MM.1S (cell line): Measurements from ENCODE around the gene EEF1AKMT1.

Experiments used
- DNase-seq: peaks from one replicate; pipeline ENCODE4 v3.0.0-alpha.2; 2015
- H2AFZ ChIP-seq: fragments of 300-600 bp; sonication (generic); 2 replicates; pipeline ENCODE4 v1.6.0; 2016; ENCODE audit warnings: antibody characterized with exemption, low read length
- H3F3A ChIP-seq: fragments of 300-600 bp; sonication (generic); 2 replicates; pipeline ENCODE4 v1.6.1; 2016; ENCODE audit warnings: mild to moderate bottlenecking, antibody characterized with exemption, low read length, moderate library complexity, mixed read lengths; ENCODE audit not compliant: insufficient read depth
- H3K27ac ChIP-seq: fragments of 300-600 bp; sonication (generic); 2 replicates; pipeline ENCODE4 v1.5.1; 2016; ENCODE audit warnings: mild to moderate bottlenecking, low read length
- H3K27me3 ChIP-seq: fragments of 300-600 bp; sonication (generic); replicated peaks from 2 replicates; pipeline ENCODE4 v1.6.0; 2016; ENCODE audit warnings: low read length; ENCODE audit not compliant: insufficient read depth
- H3K36me3 ChIP-seq: fragments of 300-600 bp; sonication (generic); replicated peaks from 2 replicates; pipeline ENCODE4 v1.6.1; 2016; ENCODE audit warnings: mild to moderate bottlenecking, low read length, mixed read lengths; ENCODE audit not compliant: insufficient read depth
- H3K4me1 ChIP-seq: fragments of 300-600 bp; sonication (generic); 2 replicates; pipeline ENCODE4 v1.6.1; 2016; ENCODE audit warnings: low read length, mixed read lengths
- H3K4me2 ChIP-seq: fragments of 300-600 bp; sonication (generic); 2 replicates; pipeline ENCODE4 v1.6.0; 2016; ENCODE audit warnings: low read depth, low read length
- H3K4me3 ChIP-seq: fragments of 300-600 bp; sonication (generic); 2 replicates; pipeline ENCODE4 v1.5.1; 2016; ENCODE audit warnings: low read length, mixed read lengths
- H3K79me2 ChIP-seq: fragments of 300-600 bp; sonication (generic); 2 replicates; pipeline ENCODE4 v1.6.1; 2016; ENCODE audit warnings: mixed run types, low read length, mixed read lengths
- H3K9ac ChIP-seq: fragments of 300-600 bp; sonication (generic); 2 replicates; pipeline ENCODE4 v1.6.1; 2016; ENCODE audit warnings: low read length, mixed read lengths
- H3K9me2 ChIP-seq: fragments of 300-600 bp; sonication (generic); replicated peaks from 2 replicates; pipeline ENCODE4 v1.6.1; 2016; ENCODE audit warnings: mild to moderate bottlenecking, low read length, mixed read lengths; ENCODE audit not compliant: insufficient read depth
- H3K9me3 ChIP-seq: fragments of 300-600 bp; sonication (generic); replicated peaks from 2 replicates; pipeline ENCODE4 v1.6.1; 2016; ENCODE audit warnings: mild to moderate bottlenecking, low read length, mixed read lengths; ENCODE audit not compliant: insufficient read depth
- H4K20me1 ChIP-seq: fragments of 300-600 bp; sonication (generic); 2 replicates; pipeline ENCODE4 v1.6.1; 2016; ENCODE audit warnings: mild to moderate bottlenecking, low read length, moderate library complexity, mixed read lengths; ENCODE audit not compliant: insufficient read depth
- CTCF ChIP-seq: fragments of 300-600 bp; sonication (generic); IDR thresholded peaks from 2 replicates; pipeline ENCODE4 v1.5.1; 2016; ENCODE audit warnings: antibody characterized with exemption, low read length, mixed read lengths
- EZH2 ChIP-seq: fragments of 300-600 bp; sonication (generic); optimal IDR thresholded peaks from 2 replicates; pipeline ENCODE3; 2017; ENCODE audit warnings: low read depth, mild to moderate bottlenecking, antibody characterized with exemption, low read length, mixed read lengths
- EZH2phosphoT487 ChIP-seq: fragments of 300-600 bp; sonication (generic); IDR thresholded peaks from 2 replicates; pipeline ENCODE4 v1.6.1; 2018; ENCODE audit warnings: antibody characterized with exemption, low read length

Gene EEF1AKMT1

DNA sequence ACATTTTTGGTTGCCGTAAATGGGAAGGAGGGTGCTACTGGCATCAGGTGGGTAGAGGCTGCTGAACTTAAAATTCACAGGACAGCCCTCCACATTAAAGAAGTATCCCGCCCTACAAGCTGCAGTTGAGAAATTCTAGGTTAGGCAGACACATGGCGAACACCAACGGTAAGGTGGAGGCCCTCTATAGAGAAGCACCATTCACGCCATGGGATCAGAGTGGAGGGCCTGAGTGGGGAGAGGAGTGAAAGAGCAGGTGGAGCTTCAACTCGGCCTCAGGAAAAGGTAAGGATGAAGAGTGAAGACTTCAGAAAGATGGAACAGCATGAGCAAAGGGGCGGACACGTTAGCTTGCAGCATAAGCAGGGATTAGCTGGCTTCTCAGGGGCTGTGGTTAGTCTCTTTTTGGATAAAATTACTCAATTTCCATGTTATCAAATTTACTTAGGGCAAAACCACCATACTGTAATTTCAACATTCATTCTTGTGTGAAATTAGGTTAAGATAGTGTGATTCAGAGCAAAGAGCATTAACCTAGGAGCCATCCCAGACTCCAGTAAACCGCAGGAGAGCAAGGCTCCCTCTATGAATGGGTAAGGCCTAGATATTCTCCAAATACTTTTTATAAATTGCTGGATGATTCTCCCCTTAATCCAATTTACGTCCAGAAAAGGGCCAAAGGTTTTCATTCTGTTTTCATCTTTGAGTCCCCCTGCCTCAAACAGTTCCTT, 1.2 kb downstream of the EEF1AKMT1 start:
- Histone ChIP-seq H3K36me3 (no peaks in the 10 kb centered on the region), H3K9ac (peak overlapping the region; percentile 86), H2AFZ (peak overlapping the region; percentile 69), H3K4me3 (peak overlapping the region; percentile 69), H3F3A (peaks cover 6% of the 10 kb centered on the region; the same call in 1 of the 2 replicates), H3K4me1 (no peaks in the 10 kb centered on the region), H3K9me2 (no peaks in the 10 kb centered on the region), H3K27me3 (no peaks in the 10 kb centered on the region), H3K4me2 (peak overlapping the region; percentile 66), H4K20me1 (no peaks in the 10 kb centered on the region), H3K27ac (peak overlapping the region; percentile 79; the same call in 1 of the 2 replicates), H3K79me2 (no peaks in the 10 kb centered on the region), H3K9me3 (no peaks in the 10 kb centered on the region)
- no peak for DNase-seq
- TF ChIP-seq EZH2phosphoT487 (no peak), EZH2 (no peak), CTCF (no peak)

DNA sequence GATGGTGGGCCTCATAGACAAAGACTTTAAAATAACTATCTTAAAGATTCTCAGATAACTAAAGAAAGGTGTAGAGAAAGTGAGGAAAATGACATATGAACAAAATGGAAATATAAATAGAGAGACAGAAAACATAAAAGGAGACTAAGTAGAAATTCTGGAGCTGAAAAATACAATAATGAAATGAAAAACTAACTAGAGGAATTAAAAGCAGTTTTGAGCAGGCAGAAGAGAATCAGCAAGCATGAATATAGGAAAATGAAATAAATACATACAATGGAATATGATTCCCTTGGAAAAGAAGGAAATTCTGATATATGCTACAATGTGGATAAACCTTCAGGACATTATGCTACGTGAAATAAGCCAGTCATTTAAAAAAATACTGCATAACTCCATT, 3.9 kb downstream of the EEF1AKMT1 start:
- H3K36me3 ChIP-seq: no peaks in the 10 kb centered on the region
- no peaks in the 10 kb centered on the region for H3K9me2 ChIP-seq
- no peaks in the 10 kb centered on the region for H3K9me3 ChIP-seq
- H3K27me3 ChIP-seq: no peaks in the 10 kb centered on the region
- no peak overlapping the region for H3K4me3 ChIP-seq
- no peaks in the 10 kb centered on the region for H4K20me1 ChIP-seq
- TF ChIP-seq EZH2phosphoT487 (no peak), EZH2 (no peak), CTCF (no peak)
- no peaks in the 10 kb centered on the region for H3K4me1 ChIP-seq
- H2AFZ ChIP-seq: no peak overlapping the region
- H3F3A ChIP-seq: peaks cover 1% of the 10 kb centered on the region; the same call in 1 of the 2 replicates
- H3K4me2 ChIP-seq: no peak overlapping the region
- H3K9ac ChIP-seq: no peak overlapping the region
- H3K79me2 ChIP-seq: no peaks in the 10 kb centered on the region
- no peak overlapping the region for H3K27ac ChIP-seq
- no peak for DNase-seq

DNA sequence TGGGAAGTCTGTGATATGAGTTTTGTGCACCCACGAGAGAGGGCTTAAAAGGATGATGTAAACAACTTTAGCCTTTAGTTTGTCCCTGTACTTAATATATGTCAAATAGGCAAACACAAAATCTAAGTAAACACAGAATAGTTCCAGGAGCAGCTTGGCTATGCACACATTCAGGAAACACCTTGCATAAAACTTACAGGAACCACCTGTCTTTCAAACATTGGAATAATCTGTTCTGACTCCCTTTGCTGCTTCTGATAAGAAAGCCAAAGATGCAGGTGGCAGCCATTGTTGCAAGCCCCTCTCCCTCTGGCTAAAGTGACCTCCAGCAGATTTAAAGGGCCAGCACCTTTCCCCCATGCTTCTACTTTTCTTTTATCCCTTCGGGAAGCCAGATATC, 4.7 kb downstream of the EEF1AKMT1 start:
- Histone ChIP-seq H3K9me2 (no peaks in the 10 kb centered on the region), H3K4me3 (no peak overlapping the region), H4K20me1 (no peaks in the 10 kb centered on the region), H3K79me2 (no peaks in the 10 kb centered on the region), H3F3A (no peaks in the 10 kb centered on the region), H3K36me3 (no peaks in the 10 kb centered on the region), H3K27me3 (no peaks in the 10 kb centered on the region), H3K9ac (no peak overlapping the region), H2AFZ (no peak overlapping the region), H3K4me1 (no peaks in the 10 kb centered on the region), H3K27ac (no peak overlapping the region), H3K4me2 (no peak overlapping the region), H3K9me3 (no peaks in the 10 kb centered on the region)
- no peak for DNase-seq
- no peak for TF ChIP-seq EZH2
- no peak for TF ChIP-seq CTCF
- TF ChIP-seq EZH2phosphoT487: no peak
